ENCODE results near the gene HTR3A. TPM values are rescaled to one million over a fixed set of nuclear protein-coding genes. Genes with fewer than 3 reads are reported as not detected.

The HTR3A gene
- total and polyA plus RNA-seq, 10 donors: 0.38 to 2.9 (median 0.57) TPM; not detected in 1

GRCh38 chr11:113989916-113990315, 15.0 kb downstream of the HTR3A start:
- H3K4me1 ChIP-seq: peaks cover 0 to 7% (median 0%) of the 10 kb centered on the region in 6 donors
- no peak overlapping the region for H3K4me3 ChIP-seq
- no peaks in the 10 kb centered on the region for H3K9me3 ChIP-seq
- TF ChIP-seq POLR2AphosphoS5 (IDR thresholded peaks at IDR 0.05) (no peak), POLR2A (IDR thresholded peaks at IDR 0.05) (no peak), CTCF (IDR thresholded peaks at IDR 0.05 in 8 of 11, conservative IDR thresholded peaks at IDR 0.05 in 3 of 11) (no peak)
- intact Hi-C loops (cut with DNase I; ENCODE audit: low total_unique reads): loop anchor here (5.0 kb wide), 1 partner anchor 272 kb away; no protein-coding TSS in a partner anchor
- no peak overlapping the region for H3K27ac ChIP-seq
- no peaks in the 10 kb centered on the region for H3K36me3 ChIP-seq
- DNase-seq: no peak
- H3K27me3 ChIP-seq (replicated peaks in 1 of 7): peaks cover 0 to 67% (median 0%) of the 10 kb centered on the region in 7 donors
- WGBS, 5 donors: 70 to 86% (median 77%) methylated on average over 2 of the region's 2 CpGs

- no peak for DNase-seq
- Histone ChIP-seq H3K27me3 (replicated peaks in 1 of 7) (peaks cover 0 to 64% (median 0%) of the 10 kb centered on the region in 7 donors), H3K9me3 (no peaks in the 10 kb centered on the region), H3K4me3 (no peak overlapping the region), H3K4me1 (peaks cover 0 to 7% (median 0%) of the 10 kb centered on the region in 6 donors), H3K36me3 (no peaks in the 10 kb centered on the region), H3K27ac (no peak overlapping the region)
- TF ChIP-seq POLR2AphosphoS5 (IDR thresholded peaks at IDR 0.05): no peak
- TF ChIP-seq POLR2A (IDR thresholded peaks at IDR 0.05): no peak
- no peak for TF ChIP-seq CTCF (IDR thresholded peaks at IDR 0.05 in 8 of 11, conservative IDR thresholded peaks at IDR 0.05 in 3 of 11)
- intact Hi-C loops (cut with DNase I; ENCODE audit: low total_unique reads): loop anchor here (5.0 kb wide), 1 partner anchor 271 kb away; no protein-coding TSS in a partner anchor
- WGBS, 5 donors: 12 to 24% (median 21%) methylated on average over 4 of the region's 4 CpGs
These were observed 16.3 kb downstream of the HTR3A start for GRCh38 chr11:113991170-113991569.

DNA sequence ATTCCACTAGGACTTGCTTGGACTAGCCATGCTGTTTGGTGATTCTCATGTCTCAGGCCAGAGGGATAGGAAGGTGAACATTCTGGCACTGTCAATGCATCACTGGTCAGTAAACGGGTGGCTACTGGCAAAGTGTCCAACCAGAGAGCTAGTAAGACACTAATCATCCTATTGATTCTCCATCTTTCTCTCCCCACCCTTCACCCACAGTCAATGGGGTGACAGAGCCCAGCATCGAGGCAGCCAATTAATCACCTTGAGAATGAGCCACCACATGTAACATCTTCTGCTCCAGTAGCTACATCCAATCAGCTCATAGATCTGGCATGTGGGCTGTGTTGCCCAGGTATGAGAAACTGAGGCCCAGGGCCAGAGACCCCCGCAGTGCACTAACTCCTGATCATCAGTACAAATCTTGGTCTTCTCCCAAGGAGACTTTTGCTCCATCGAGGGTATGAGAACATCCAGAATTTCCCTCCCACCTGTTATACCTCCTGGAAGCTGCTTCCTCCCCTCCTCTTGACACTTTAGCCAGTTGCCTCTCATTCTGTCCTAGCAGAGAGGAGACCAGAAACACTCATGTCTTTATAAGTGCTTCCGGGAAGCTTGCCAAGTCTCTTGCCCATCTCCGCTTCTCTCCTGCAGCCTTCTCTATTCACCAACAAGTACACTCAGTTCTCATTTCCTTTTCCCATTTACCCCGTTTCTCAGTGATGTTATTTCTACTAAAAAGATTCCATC, 17.0 kb downstream of the HTR3A start:
- peaks cover 0 to 7% (median 0%) of the 10 kb centered on the region in 6 donors for H3K4me1 ChIP-seq
- no peak for DNase-seq
- no peaks in the 10 kb centered on the region for H3K36me3 ChIP-seq
- WGBS, 5 donors: 54 to 67% (median 55%) methylated on average over 7 of the region's 7 CpGs
- H3K27me3 ChIP-seq (replicated peaks in 1 of 7): peaks cover 0 to 61% (median 0%) of the 10 kb centered on the region in 7 donors
- TF ChIP-seq POLR2A (IDR thresholded peaks at IDR 0.05) (no peak), CTCF (IDR thresholded peaks at IDR 0.05 in 8 of 11, conservative IDR thresholded peaks at IDR 0.05 in 3 of 11) (no peak), POLR2AphosphoS5 (IDR thresholded peaks at IDR 0.05) (no peak)
- no peaks in the 10 kb centered on the region for H3K9me3 ChIP-seq
- no peak overlapping the region for H3K4me3 ChIP-seq
- intact Hi-C loops (cut with DNase I; ENCODE audit: low total_unique reads): loop anchor here (5.0 kb wide), 1 partner anchor 270 kb away; no protein-coding TSS in a partner anchor
- H3K27ac ChIP-seq: no peak overlapping the region

- WGBS, 5 donors: 20 to 31% (median 29%) methylated on average over 7 of the region's 7 CpGs
- peak; percentile 41 for DNase-seq
- Histone ChIP-seq H3K4me1 (peaks cover 0 to 7% (median 0%) of the 10 kb centered on the region in 6 donors), H3K4me3 (no peak overlapping the region), H3K27ac (no peak overlapping the region), H3K27me3 (replicated peaks in 1 of 7) (peaks cover 0 to 62% (median 0%) of the 10 kb centered on the region in 7 donors), H3K9me3 (no peaks in the 10 kb centered on the region), H3K36me3 (no peaks in the 10 kb centered on the region)
- TF ChIP-seq POLR2A (IDR thresholded peaks at IDR 0.05): no peak
- TF ChIP-seq POLR2AphosphoS5 (IDR thresholded peaks at IDR 0.05): no peak
- TF ChIP-seq CTCF (IDR thresholded peaks at IDR 0.05 in 8 of 11, conservative IDR thresholded peaks at IDR 0.05 in 3 of 11): no peak
- intact Hi-C loops (cut with DNase I; ENCODE audit: low total_unique reads): loop anchor here (5.0 kb wide), 1 partner anchor 270 kb away; no protein-coding TSS in a partner anchor
These were observed 17.7 kb downstream of the HTR3A start for GRCh38 chr11:113992459-113993110.

Measured in spleen (tissue), 11 donors.